ENCODE data around the gene KIF19.

The KIF19 gene

GRCh38 chr17:74361230-74362068 lies 35.4 kb downstream of the KIF19 start, which contains the start of gene BTBD17:
Gene BTBD17 (minus strand): TSS chr17:74361868. CDS start chr17:74361819, 49 bp downstream.
- H2AFZ ChIP-seq (ENCODE audit: low read depth, low read length): no peak within 1 kb of the TSS
- H3K9ac ChIP-seq (ENCODE audit: low read depth, low read length): no peak within 1 kb of the TSS
- 0 out of 2 replicates have a peak, but pooled peaks cover 8% of the 10 kb centered on the region for H4K20me1 ChIP-seq (ENCODE audit: insufficient read depth, low read length)
- ATAC-seq (ENCODE audit: insufficient read depth, low read depth) (no peak), DNase-seq (no peak)
- H3K79me2 ChIP-seq (ENCODE audit: insufficient read depth, low read length): no peaks in the 10 kb centered on the region
- no peaks in the 10 kb centered on the region for H3K36me3 ChIP-seq (ENCODE audit: insufficient read depth, low read length)
- H3K9me3 ChIP-seq (ENCODE audit: insufficient read depth, low read length, severe bottlenecking): no peaks in the 10 kb centered on the region
- H3K27ac ChIP-seq (ENCODE audit: low read length): no peak within 1 kb of the TSS
- H3K4me1 ChIP-seq (ENCODE audit: insufficient read depth, low read length): no peaks in the 10 kb centered on the region
- TF ChIP-seq EZH2 (IDR thresholded peaks at IDR 0.05; ENCODE audit: borderline replicate concordance, low read depth, low read length, severe bottlenecking) (no peak), CTCF (IDR thresholded peaks at IDR 0.05; ENCODE audit: borderline replicate concordance, extremely low read depth, low read length, poor library complexity, severe bottlenecking) (peak; percentile 45)
- H3K4me2 ChIP-seq (ENCODE audit: insufficient read depth, low read length): no peak within 1 kb of the TSS
- no peak within 1 kb of the TSS for H3K4me3 ChIP-seq (ENCODE audit: low read depth in 1 of 2, low read length in 2 of 2)
- H3K27me3 ChIP-seq (ENCODE audit: insufficient read depth, low read length, poor library complexity): peaks cover 3% of the 10 kb centered on the region

- no peak overlapping the region for H3K4me3 ChIP-seq (ENCODE audit: low read depth in 1 of 2, low read length in 2 of 2)
- H3K9ac ChIP-seq (ENCODE audit: low read depth, low read length): no peak overlapping the region
- H4K20me1 ChIP-seq (ENCODE audit: insufficient read depth, low read length): 0 out of 2 replicates have a peak, but pooled peaks cover 8% of the 10 kb centered on the region
- ATAC-seq (ENCODE audit: insufficient read depth, low read depth) (no peak), DNase-seq (no peak)
- no peak overlapping the region for H2AFZ ChIP-seq (ENCODE audit: low read depth, low read length)
- TF ChIP-seq EZH2 (IDR thresholded peaks at IDR 0.05; ENCODE audit: borderline replicate concordance, low read depth, low read length, severe bottlenecking): no peak
- TF ChIP-seq CTCF (IDR thresholded peaks at IDR 0.05; ENCODE audit: borderline replicate concordance, extremely low read depth, low read length, poor library complexity, severe bottlenecking): no peak
- no peaks in the 10 kb centered on the region for H3K4me1 ChIP-seq (ENCODE audit: insufficient read depth, low read length)
- H3K27me3 ChIP-seq (ENCODE audit: insufficient read depth, low read length, poor library complexity): peaks cover 3% of the 10 kb centered on the region
- no peaks in the 10 kb centered on the region for H3K79me2 ChIP-seq (ENCODE audit: insufficient read depth, low read length)
- H3K36me3 ChIP-seq (ENCODE audit: insufficient read depth, low read length): no peaks in the 10 kb centered on the region
- H3K9me3 ChIP-seq (ENCODE audit: insufficient read depth, low read length, severe bottlenecking): no peaks in the 10 kb centered on the region
- no peak overlapping the region for H3K27ac ChIP-seq (ENCODE audit: low read length)
- no peak overlapping the region for H3K4me2 ChIP-seq (ENCODE audit: insufficient read depth, low read length)
These were observed 36.0 kb downstream of the KIF19 start for GRCh38 chr17:74362069-74362405.

GRCh38 chr17:74362810-74363498 lies 36.9 kb downstream of the KIF19 start:
- peaks cover 14% of the 10 kb centered on the region; the same call in 1 of the 2 replicates for H4K20me1 ChIP-seq (ENCODE audit: insufficient read depth, low read length)
- H3K9ac ChIP-seq (ENCODE audit: low read depth, low read length): no peak overlapping the region
- no peaks in the 10 kb centered on the region for H3K4me1 ChIP-seq (ENCODE audit: insufficient read depth, low read length)
- no peak overlapping the region for H2AFZ ChIP-seq (ENCODE audit: low read depth, low read length)
- H3K9me3 ChIP-seq (ENCODE audit: insufficient read depth, low read length, severe bottlenecking): no peaks in the 10 kb centered on the region
- H3K36me3 ChIP-seq (ENCODE audit: insufficient read depth, low read length): no peaks in the 10 kb centered on the region
- no peak for DNase-seq
- ATAC-seq (ENCODE audit: insufficient read depth, low read depth): no peak
- no peak overlapping the region for H3K4me3 ChIP-seq (ENCODE audit: low read depth in 1 of 2, low read length in 2 of 2)
- no peak overlapping the region for H3K27ac ChIP-seq (ENCODE audit: low read length)
- H3K79me2 ChIP-seq (ENCODE audit: insufficient read depth, low read length): no peaks in the 10 kb centered on the region
- peaks cover 3% of the 10 kb centered on the region for H3K27me3 ChIP-seq (ENCODE audit: insufficient read depth, low read length, poor library complexity)
- H3K4me2 ChIP-seq (ENCODE audit: insufficient read depth, low read length): no peak overlapping the region
- no peak for TF ChIP-seq CTCF (IDR thresholded peaks at IDR 0.05; ENCODE audit: borderline replicate concordance, extremely low read depth, low read length, poor library complexity, severe bottlenecking)
- TF ChIP-seq EZH2 (IDR thresholded peaks at IDR 0.05; ENCODE audit: borderline replicate concordance, low read depth, low read length, severe bottlenecking): no peak

Data from DND-41 (cell line).